DND-41 (cell line): Measurements from ENCODE around the gene DCAF5.

Experiments
- CTCF ChIP-seq: IDR thresholded peaks from 2 replicates; pipeline ENCODE4 v1.5.1; 2012; ENCODE audit warnings: borderline replicate concordance, low read length, moderate library complexity, mild to moderate bottlenecking; ENCODE audit not compliant: poor library complexity, severe bottlenecking; ENCODE audit errors: extremely low read depth
- EZH2 ChIP-seq: IDR thresholded peaks from 3 replicates; pipeline ENCODE4 v1.6.1; 2012; ENCODE audit warnings: borderline replicate concordance, low read depth, mild to moderate bottlenecking, moderate library complexity, low read length, inconsistent platforms; ENCODE audit not compliant: severe bottlenecking

DNA sequence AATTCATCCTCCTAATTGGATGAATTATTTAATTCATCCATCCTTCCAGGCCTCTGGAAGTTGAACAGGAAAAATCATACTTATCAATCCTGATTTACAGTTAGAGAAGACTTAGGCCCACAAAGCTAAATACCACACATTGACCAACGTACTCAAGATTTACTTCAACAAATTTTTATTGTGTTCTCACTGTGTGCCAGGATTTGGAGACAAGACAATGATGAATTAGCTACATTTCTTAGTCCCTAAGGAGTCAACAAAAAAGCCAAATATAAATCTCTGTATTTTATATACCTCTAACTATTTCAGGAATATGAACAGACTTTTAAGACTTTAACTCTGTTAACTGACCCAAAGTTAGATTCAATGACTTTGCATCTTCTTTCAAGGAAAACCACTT is 63.9 kb downstream of the DCAF5 start:
- no peak for TF ChIP-seq CTCF
- TF ChIP-seq EZH2 = no peak
